CD4-positive, alpha-beta T cell treated with Interleukin-17A for 1 hour (primary cell): ENCODE measurements around the gene MFSD11.
A peak's percentile ranks its signal among the peaks of the same experiment; 100 is the strongest.
"Not testable (repeated sequence)": the region's sequence is repeated elsewhere in the genome, so short reads cannot be mapped to it uniquely, and the experiment has no call there.

Experiments
- DNase-seq: peaks from one replicate; pipeline ENCODE4 v3.0.0-alpha.2; 2020

MFSD11 gene

GRCh38 chr17:76737676-76738467 lies at the start of gene MFSD11:
TSS of gene MFSD11 (plus strand) at chr17:76738119. CDS start at chr17:76738353, 234 bp downstream.
- peak; percentile 92 for DNase-seq

GRCh38 chr17:76688165-76688622 lies 49.7 kb upstream of the MFSD11 start:
- no peak for DNase-seq

GRCh38 chr17:76689859-76690258 lies 48.1 kb upstream of the MFSD11 start:
- no peak for DNase-seq

GRCh38 chr17:76690596-76691280 lies 47.2 kb upstream of the MFSD11 start:
- DNase-seq, result no peak

- no peak for DNase-seq
Measured at GRCh38 chr17:76691379-76692191, 46.3 kb upstream of the MFSD11 start.

GRCh38 chr17:76695059-76695831 lies 42.7 kb upstream of the MFSD11 start:
- DNase-seq, result no peak

GRCh38 chr17:76696763-76697701 lies 40.9 kb upstream of the MFSD11 start:
- DNase-seq, result no peak

- no peak for DNase-seq
Measured at GRCh38 chr17:76697702-76698465, 40.0 kb upstream of the MFSD11 start.

- not testable (repeated sequence) for DNase-seq
Measured at GRCh38 chr17:76698466-76698977, 39.4 kb upstream of the MFSD11 start.

- DNase-seq, result no peak
Measured at GRCh38 chr17:76700270-76700616, 37.7 kb upstream of the MFSD11 start.

GRCh38 chr17:76700617-76701470 lies 37.1 kb upstream of the MFSD11 start:
- DNase-seq, result peak; percentile 49

- no peak for DNase-seq
Measured at GRCh38 chr17:76701471-76701967, 36.4 kb upstream of the MFSD11 start.

GRCh38 chr17:76702076-76702475 lies 35.8 kb upstream of the MFSD11 start:
- DNase-seq, result no peak

- DNase-seq, result no peak
Measured at GRCh38 chr17:76702941-76703637, 34.8 kb upstream of the MFSD11 start.

GRCh38 chr17:76704805-76705204 lies 33.1 kb upstream of the MFSD11 start:
- DNase-seq, result no peak

GRCh38 chr17:76706817-76707216 lies 31.1 kb upstream of the MFSD11 start:
- DNase-seq, result no peak

- DNase-seq, result no peak
Measured at GRCh38 chr17:76707985-76708807, 29.7 kb upstream of the MFSD11 start.
